AG09319 (cell line): Measurements from ENCODE around the gene ACSF3.

Experiments used
- DNase-seq: peaks from one replicate; pipeline ENCODE4 v3.0.0-alpha.2; 2010; ENCODE audit warnings: low read depth; ENCODE audit errors: extremely low read depth
- CTCF ChIP-seq: IDR thresholded peaks from 2 replicates; pipeline ENCODE4 v1.5.1; 2011; ENCODE audit warnings: low read depth, mild to moderate bottlenecking, inconsistent platforms, low read length, moderate library complexity

The ACSF3 gene

GRCh38 chr16:89116341-89117226 is 22.9 kb downstream of the ACSF3 start:
- no peak for TF ChIP-seq CTCF
- DNase-seq = no peak

GRCh38 chr16:89117227-89117974 is 23.7 kb downstream of the ACSF3 start:
- DNase-seq = no peak
- no peak for TF ChIP-seq CTCF

- no peak for DNase-seq
- no peak for TF ChIP-seq CTCF
Measured at GRCh38 chr16:89117975-89118289, 24.3 kb downstream of the ACSF3 start.

- TF ChIP-seq CTCF = no peak
Measured at GRCh38 chr16:89118361-89119165, 24.9 kb downstream of the ACSF3 start.

GRCh38 chr16:89119166-89119621 is 25.5 kb downstream of the ACSF3 start:
- no peak for TF ChIP-seq CTCF

More at GRCh38 chr16:89118361-89119165, 24.9 kb downstream of the ACSF3 start:
- no peak for DNase-seq

GRCh38 chr16:89119661-89120141 is 26.0 kb downstream of the ACSF3 start:
- TF ChIP-seq CTCF = no peak

More at GRCh38 chr16:89119166-89119621, 25.5 kb downstream of the ACSF3 start:
- no peak for DNase-seq

More at GRCh38 chr16:89119661-89120141, 26.0 kb downstream of the ACSF3 start:
- no peak for DNase-seq
